HUES48 (cell line): ENCODE data around the gene BICDL1.

Experiments
- H3K27ac ChIP-seq: one replicate; pipeline ENCODE4 v1.7.0; 2013; ENCODE audit warnings: low read depth, low read length, inconsistent platforms
- H3K27me3 ChIP-seq: 2 replicates; pipeline ENCODE4 v1.6.1; 2013; ENCODE audit warnings: mild to moderate bottlenecking, low read length; ENCODE audit not compliant: control insufficient read depth, insufficient read depth
- H3K36me3 ChIP-seq: 2 replicates; pipeline ENCODE4 v1.6.1; 2013; ENCODE audit warnings: low read length; ENCODE audit not compliant: control insufficient read depth, insufficient read depth
- H3K4me1 ChIP-seq: 2 replicates; pipeline ENCODE4 v1.6.1; 2013; ENCODE audit warnings: mild to moderate bottlenecking, low read length; ENCODE audit not compliant: control insufficient read depth, insufficient read depth
- H3K4me3 ChIP-seq: 2 replicates; pipeline ENCODE4 v1.5.1; 2013; ENCODE audit warnings: mild to moderate bottlenecking, low read depth, low read length
- H3K9ac ChIP-seq: 2 replicates; pipeline ENCODE4 v1.6.1; 2013; ENCODE audit warnings: mild to moderate bottlenecking, low read depth, low read length, moderate library complexity
- H3K9me3 ChIP-seq: 2 replicates; pipeline ENCODE4 v1.6.1; 2013; ENCODE audit warnings: low read length; ENCODE audit not compliant: control insufficient read depth, insufficient read depth

The BICDL1 gene, protein sequence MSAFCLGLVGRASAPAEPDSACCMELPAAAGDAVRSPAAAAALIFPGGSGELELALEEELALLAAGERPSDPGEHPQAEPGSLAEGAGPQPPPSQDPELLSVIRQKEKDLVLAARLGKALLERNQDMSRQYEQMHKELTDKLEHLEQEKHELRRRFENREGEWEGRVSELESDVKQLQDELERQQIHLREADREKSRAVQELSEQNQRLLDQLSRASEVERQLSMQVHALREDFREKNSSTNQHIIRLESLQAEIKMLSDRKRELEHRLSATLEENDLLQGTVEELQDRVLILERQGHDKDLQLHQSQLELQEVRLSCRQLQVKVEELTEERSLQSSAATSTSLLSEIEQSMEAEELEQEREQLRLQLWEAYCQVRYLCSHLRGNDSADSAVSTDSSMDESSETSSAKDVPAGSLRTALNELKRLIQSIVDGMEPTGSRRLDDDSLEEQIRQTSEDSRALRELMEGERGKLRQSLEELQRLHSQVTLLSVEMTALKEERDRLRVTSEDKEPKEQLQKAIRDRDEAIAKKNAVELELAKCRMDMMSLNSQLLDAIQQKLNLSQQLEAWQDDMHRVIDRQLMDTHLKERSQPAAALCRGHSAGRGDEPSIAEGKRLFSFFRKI

DNA sequence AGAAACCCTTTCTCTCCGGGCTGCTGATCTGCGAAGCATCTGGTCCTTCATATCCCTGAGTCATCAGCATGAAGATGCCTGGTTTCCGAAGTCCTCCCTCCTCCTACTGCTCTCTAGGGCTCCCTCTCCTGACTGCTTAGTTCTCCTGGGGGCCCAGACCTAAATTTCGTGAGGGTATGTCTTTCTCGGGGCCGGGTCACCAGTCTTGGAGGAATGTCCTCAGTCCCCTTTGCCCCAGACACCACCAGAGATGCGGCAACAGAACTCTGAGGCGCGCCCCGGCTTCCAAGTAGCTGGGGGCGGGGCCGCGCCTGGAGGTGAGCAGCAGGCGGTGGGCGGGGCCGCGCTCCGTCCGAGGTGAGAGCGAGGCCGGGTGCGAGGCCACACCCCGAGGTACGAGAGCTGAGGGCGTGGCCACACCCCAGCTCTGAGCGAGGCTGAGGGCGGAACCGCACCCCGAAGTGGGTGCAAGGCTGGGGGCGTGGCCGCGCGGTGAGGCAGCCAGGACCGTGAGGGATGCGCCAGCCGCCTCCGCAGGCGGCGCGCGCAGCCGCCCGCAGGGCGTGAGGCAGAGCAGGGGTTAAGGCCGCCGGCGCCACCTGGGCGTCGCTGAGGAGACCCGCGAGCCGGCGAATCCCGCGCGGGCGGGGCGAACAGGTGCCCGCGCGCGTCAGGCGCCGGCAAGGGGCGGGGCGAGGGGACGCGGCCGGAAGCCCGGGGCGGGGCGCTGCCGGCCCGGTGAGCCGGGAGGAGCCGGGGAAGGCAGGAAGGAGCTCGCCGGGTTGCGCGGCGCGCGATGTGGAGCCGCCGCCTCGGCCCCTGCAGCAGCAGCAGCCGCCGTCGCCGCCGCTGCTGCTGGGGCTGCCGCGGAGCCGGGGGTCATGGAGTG is at the start of gene BICDL1:
Gene BICDL1, plus strand, starts transcription at position 765 of the 889 bp plus-strand sequence. CDS start 633 bp downstream, outside the sequence.
- Histone ChIP-seq H3K4me1 (peaks cover 17% of the 10 kb centered on the region), H3K36me3 (peaks cover 7% of the 10 kb centered on the region; the same call in 1 of the 2 replicates), H3K9me3 (no peaks in the 10 kb centered on the region), H3K27ac (peak within 1 kb of the TSS; percentile 77), H3K27me3 (peaks cover 12% of the 10 kb centered on the region), H3K4me3 (peak within 1 kb of the TSS; percentile 80), H3K9ac (peak within 1 kb of the TSS; percentile 32; the same call in 1 of the 2 replicates)

DNA sequence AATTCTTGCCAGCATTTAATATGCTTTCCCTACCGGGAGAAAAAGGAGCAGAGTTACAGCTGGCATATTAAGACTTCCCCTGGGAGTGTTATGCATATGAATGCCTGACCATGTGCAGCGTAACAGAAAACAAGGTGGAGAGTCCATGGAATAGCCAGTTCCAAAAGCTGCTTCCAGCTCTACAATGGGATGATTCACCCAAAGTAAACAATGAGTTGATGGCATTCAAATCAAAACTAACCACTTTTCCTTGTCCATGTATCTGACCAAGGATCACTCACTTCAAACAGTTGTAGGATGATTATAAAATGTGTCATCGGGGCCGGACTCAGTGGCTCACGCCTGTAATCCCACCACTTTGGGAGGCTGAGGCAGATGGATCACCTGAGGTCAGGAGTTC is 48.1 kb upstream of the BICDL1 start:
- no peak overlapping the region for H3K9ac ChIP-seq
- no peak overlapping the region for H3K4me3 ChIP-seq
- H3K27me3 ChIP-seq: no peaks in the 10 kb centered on the region
- peak overlapping the region; percentile 43 for H3K27ac ChIP-seq
- H3K36me3 ChIP-seq: no peaks in the 10 kb centered on the region
- H3K4me1 ChIP-seq: peaks cover 8% of the 10 kb centered on the region; the same call in 1 of the 2 replicates
- H3K9me3 ChIP-seq: no peaks in the 10 kb centered on the region

DNA sequence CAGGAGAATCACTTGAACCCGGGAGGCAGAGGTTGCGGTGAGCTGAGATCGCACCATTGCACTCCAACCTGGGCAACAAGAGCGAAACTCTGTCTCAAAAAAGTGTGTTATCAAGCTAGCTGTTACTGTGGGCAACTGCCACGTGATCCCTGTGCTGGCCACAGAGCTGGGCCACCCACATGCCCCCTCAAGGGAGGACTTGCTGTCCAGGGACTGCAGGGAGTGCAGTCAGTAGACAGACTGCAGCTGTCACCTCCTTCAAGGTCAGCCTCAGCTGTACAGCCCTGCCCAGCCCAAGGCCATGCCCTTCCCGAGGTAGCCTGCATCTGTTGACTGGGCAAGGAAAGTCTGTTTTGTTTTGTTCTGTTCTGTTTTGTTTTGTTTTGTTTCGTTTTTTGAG is 46.6 kb upstream of the BICDL1 start:
- Histone ChIP-seq H3K9me3 (no peaks in the 10 kb centered on the region), H3K27me3 (no peaks in the 10 kb centered on the region), H3K4me1 (peaks cover 8% of the 10 kb centered on the region; the same call in 1 of the 2 replicates), H3K4me3 (no peak overlapping the region), H3K36me3 (no peaks in the 10 kb centered on the region), H3K9ac (no peak overlapping the region), H3K27ac (no peak overlapping the region)

DNA sequence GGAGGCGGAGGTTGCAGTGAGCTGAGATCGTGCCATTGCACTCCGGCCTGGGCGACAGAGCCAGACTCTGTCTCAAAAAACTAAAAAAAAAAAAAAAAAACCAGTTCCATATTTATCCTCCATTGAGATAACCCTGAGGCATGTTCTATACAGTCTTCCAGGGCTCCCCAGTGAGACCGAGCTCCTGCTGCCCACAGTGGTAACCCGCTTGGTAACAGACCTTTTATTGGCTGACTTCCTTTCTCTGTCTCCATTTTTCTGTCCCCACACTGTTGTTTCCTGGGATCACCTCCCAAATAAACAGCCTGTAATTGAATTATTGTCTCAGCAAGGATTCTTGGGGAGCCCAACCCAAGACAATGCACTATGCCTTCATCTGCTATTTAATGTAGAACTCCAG is 42.8 kb upstream of the BICDL1 start:
- Histone ChIP-seq H3K9me3 (no peaks in the 10 kb centered on the region), H3K9ac (no peak overlapping the region), H3K36me3 (no peaks in the 10 kb centered on the region), H3K27ac (no peak overlapping the region), H3K27me3 (no peaks in the 10 kb centered on the region), H3K4me1 (no peaks in the 10 kb centered on the region), H3K4me3 (no peak overlapping the region)

DNA sequence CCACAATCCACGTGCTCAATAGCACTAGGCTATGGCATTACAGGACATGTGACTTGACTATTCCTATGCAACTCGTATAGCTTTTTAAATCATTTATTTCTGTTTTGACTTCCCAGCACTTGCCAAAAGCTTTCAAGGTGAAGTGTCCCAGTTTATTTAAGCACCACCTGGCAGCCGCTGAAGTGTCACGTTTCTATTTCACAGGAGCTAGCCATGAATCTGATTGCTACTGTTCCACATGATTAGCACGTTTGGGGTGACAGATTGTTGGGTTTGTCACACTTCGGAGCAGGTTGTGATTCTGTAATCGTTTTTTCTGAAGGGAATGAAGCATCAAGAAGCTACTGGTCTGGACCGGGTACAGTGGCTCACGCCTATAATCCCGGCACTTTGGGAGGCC is 39.9 kb upstream of the BICDL1 start:
- Histone ChIP-seq H3K27ac (no peak overlapping the region), H3K4me3 (no peak overlapping the region), H3K27me3 (no peaks in the 10 kb centered on the region), H3K4me1 (no peaks in the 10 kb centered on the region), H3K9ac (no peak overlapping the region), H3K36me3 (no peaks in the 10 kb centered on the region), H3K9me3 (no peaks in the 10 kb centered on the region)

DNA sequence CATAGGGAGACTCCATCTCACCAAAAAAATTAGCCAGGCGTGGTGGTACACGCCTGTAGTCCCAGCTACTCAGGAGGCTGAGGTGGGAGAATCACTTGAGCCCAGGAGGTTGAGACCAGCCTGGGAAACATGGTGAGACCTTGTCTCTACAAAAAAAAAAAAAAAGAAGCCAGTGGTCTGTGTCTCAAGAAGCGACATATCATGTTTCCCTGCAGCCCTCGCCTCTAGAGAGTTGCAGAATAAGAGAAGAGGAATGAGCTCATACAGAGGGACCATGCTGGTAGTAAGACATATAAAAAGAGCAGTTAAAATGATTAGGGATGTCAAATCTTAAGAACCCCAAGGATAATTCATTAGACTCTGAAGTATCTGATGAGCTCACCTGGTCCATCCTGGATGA is 39.4 kb upstream of the BICDL1 start:
- Histone ChIP-seq H3K4me1 (no peaks in the 10 kb centered on the region), H3K27me3 (no peaks in the 10 kb centered on the region), H3K36me3 (no peaks in the 10 kb centered on the region), H3K9ac (no peak overlapping the region), H3K4me3 (no peak overlapping the region), H3K27ac (no peak overlapping the region), H3K9me3 (no peaks in the 10 kb centered on the region)

DNA sequence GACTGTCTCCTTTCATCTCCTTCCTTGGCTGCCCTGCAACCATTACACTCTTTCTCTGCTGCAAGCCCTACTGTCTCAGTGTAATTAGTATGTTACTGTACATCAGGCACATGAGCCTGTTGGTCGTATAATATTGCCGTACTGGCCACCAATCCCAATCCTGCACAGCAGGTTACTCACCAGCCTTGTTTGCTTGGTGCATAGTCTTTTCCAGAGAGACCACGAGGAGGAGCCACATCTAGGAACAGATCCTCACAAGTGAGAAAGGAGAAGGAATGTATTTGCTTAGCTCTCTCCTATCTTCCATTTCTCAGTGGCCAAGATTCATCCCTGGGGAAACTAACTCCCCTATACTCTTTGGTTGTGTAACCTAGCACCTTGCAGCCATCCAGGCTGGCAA is 33.0 kb upstream of the BICDL1 start:
- H3K36me3 ChIP-seq: no peaks in the 10 kb centered on the region
- no peak overlapping the region for H3K4me3 ChIP-seq
- no peaks in the 10 kb centered on the region for H3K4me1 ChIP-seq
- no peak overlapping the region for H3K9ac ChIP-seq
- H3K27me3 ChIP-seq: no peaks in the 10 kb centered on the region
- H3K27ac ChIP-seq: no peak overlapping the region
- H3K9me3 ChIP-seq: no peaks in the 10 kb centered on the region

DNA sequence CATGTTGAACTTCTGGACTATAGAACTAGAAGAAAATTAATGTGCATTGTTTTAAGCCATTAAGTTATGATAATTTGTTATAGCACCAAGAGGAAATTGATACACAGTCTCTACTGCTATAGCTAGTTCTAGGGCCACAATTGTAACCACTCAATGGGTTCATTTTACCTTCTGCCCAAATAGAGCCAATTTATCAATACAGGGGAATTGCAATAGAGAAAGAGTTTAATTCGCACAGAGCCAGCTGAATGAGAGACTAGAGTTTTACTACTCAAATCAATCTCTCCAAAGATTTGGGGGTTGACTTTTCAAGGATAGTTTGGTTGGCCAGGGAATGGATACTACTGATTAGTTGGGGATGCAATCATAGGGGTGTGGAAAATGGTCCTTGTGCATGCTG is 31.9 kb upstream of the BICDL1 start:
- no peaks in the 10 kb centered on the region for H3K27me3 ChIP-seq
- no peaks in the 10 kb centered on the region for H3K36me3 ChIP-seq
- no peaks in the 10 kb centered on the region for H3K9me3 ChIP-seq
- no peak overlapping the region for H3K4me3 ChIP-seq
- no peak overlapping the region for H3K9ac ChIP-seq
- no peak overlapping the region for H3K27ac ChIP-seq
- no peaks in the 10 kb centered on the region for H3K4me1 ChIP-seq

DNA sequence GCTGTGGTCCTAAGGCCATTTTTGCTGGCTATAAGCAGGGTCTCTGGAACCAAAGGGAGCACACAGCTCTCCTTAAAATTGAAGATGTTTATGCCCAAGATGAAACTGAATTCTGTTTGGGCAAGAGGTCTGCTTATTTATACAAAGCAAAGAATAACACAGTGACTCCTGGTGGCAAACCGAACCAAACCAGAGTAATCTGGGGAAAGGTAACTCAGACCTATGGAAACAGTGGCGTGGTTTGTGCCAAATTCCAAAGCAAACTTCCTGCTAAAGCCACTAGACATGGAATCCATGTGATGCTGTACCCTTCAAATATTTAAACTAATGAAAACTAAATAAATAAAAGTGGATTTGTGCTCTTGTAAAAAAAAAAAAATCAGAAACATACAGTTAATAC is 29.6 kb upstream of the BICDL1 start:
- Histone ChIP-seq H3K27me3 (no peaks in the 10 kb centered on the region), H3K9ac (no peak overlapping the region), H3K9me3 (no peaks in the 10 kb centered on the region), H3K27ac (no peak overlapping the region), H3K4me3 (no peak overlapping the region), H3K36me3 (no peaks in the 10 kb centered on the region), H3K4me1 (no peaks in the 10 kb centered on the region)

DNA sequence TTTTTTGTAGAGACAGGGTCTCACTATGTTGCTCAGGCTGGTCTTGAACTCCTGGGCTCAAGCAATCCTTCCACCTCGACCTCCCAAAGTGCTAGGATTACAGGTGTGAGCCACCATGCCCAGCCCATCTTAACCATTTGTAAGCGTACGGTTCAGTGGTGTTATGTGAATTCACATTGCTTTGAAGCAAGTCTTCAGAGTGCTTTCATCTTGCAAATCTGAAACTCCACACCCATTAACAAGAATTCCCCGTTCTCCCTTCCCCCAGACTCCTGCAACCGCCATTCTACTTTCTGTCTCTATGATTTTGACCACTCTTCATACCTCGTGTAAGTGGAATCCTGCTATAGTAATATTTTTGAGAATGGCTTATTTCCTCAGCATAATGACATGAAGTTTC is 24.9 kb upstream of the BICDL1 start:
- no peak overlapping the region for H3K9ac ChIP-seq
- H3K36me3 ChIP-seq: no peaks in the 10 kb centered on the region
- H3K27ac ChIP-seq: no peak overlapping the region
- H3K9me3 ChIP-seq: no peaks in the 10 kb centered on the region
- no peaks in the 10 kb centered on the region for H3K4me1 ChIP-seq
- H3K27me3 ChIP-seq: no peaks in the 10 kb centered on the region
- H3K4me3 ChIP-seq: no peak overlapping the region
